Measurements from ENCODE around the gene FAM81B. TPM values are rescaled to one million over a fixed set of nuclear protein-coding genes. Genes with fewer than 3 reads are reported as not detected.

FAM81B gene
- total and polyA plus RNA-seq, 7 donors = not detected

- no peaks in the 10 kb centered on the region for H3K36me3 ChIP-seq
- H3K4me3 ChIP-seq = no peak overlapping the region
- H3K9me3 ChIP-seq = no peaks in the 10 kb centered on the region
- no peak for TF ChIP-seq POLR2AphosphoS5 (IDR thresholded peaks at IDR 0.05)
- no peak for TF ChIP-seq POLR2A (IDR thresholded peaks at IDR 0.05)
- TF ChIP-seq CTCF (IDR thresholded peaks at IDR 0.05) = no peak
- TF ChIP-seq EP300 (IDR thresholded peaks at IDR 0.05) = no peak
- H3K27me3 ChIP-seq = no peaks in the 10 kb centered on the region
- intact Hi-C loops (cut with DNase I) = no loop called here
- no peaks in the 10 kb centered on the region for H3K4me1 ChIP-seq
- H3K27ac ChIP-seq = no peak overlapping the region
- WGBS, 2 donors = 88 to 90% methylated on average over 2 of the region's 2 CpGs
- DNase-seq = no peak
Observed at GRCh38 chr5:95411474-95411873, 20.3 kb downstream of the FAM81B start.

- Histone ChIP-seq H3K36me3 (no peaks in the 10 kb centered on the region), H3K4me1 (no peaks in the 10 kb centered on the region), H3K27ac (no peak overlapping the region), H3K4me3 (no peak overlapping the region), H3K9me3 (no peaks in the 10 kb centered on the region), H3K27me3 (no peaks in the 10 kb centered on the region)
- intact Hi-C loops (cut with DNase I) = no loop called here
- no peak for DNase-seq
- 59 to 75% methylated on average over 4 of the region's 4 CpGs for WGBS, 2 donors
- no peak for TF ChIP-seq CTCF (IDR thresholded peaks at IDR 0.05)
- no peak for TF ChIP-seq EP300 (IDR thresholded peaks at IDR 0.05)
- no peak for TF ChIP-seq POLR2AphosphoS5 (IDR thresholded peaks at IDR 0.05)
- TF ChIP-seq POLR2A (IDR thresholded peaks at IDR 0.05) = no peak
Observed at GRCh38 chr5:95414451-95414850, 23.3 kb downstream of the FAM81B start.

GRCh38 chr5:95417971-95418370 is 26.8 kb downstream of the FAM81B start:
- intact Hi-C loops (cut with DNase I) = no loop called here
- 84 to 85% methylated on average over 3 of the region's 3 CpGs for WGBS, 2 donors
- no peak overlapping the region for H3K4me3 ChIP-seq
- no peak for DNase-seq
- TF ChIP-seq EP300 (IDR thresholded peaks at IDR 0.05) (no peak), POLR2AphosphoS5 (IDR thresholded peaks at IDR 0.05) (no peak), POLR2A (IDR thresholded peaks at IDR 0.05) (no peak), CTCF (IDR thresholded peaks at IDR 0.05) (no peak)
- no peaks in the 10 kb centered on the region for H3K36me3 ChIP-seq
- no peaks in the 10 kb centered on the region for H3K9me3 ChIP-seq
- no peaks in the 10 kb centered on the region for H3K27me3 ChIP-seq
- H3K4me1 ChIP-seq = no peaks in the 10 kb centered on the region
- no peak overlapping the region for H3K27ac ChIP-seq

- Histone ChIP-seq H3K27me3 (no peaks in the 10 kb centered on the region), H3K4me3 (no peak overlapping the region), H3K4me1 (no peaks in the 10 kb centered on the region), H3K36me3 (no peaks in the 10 kb centered on the region), H3K27ac (no peak overlapping the region), H3K9me3 (no peaks in the 10 kb centered on the region)
- WGBS, 2 donors = 87 to 90% methylated on average over 3 of the region's 3 CpGs
- TF ChIP-seq EP300 (IDR thresholded peaks at IDR 0.05) (no peak), POLR2A (IDR thresholded peaks at IDR 0.05) (no peak), CTCF (IDR thresholded peaks at IDR 0.05) (no peak), POLR2AphosphoS5 (IDR thresholded peaks at IDR 0.05) (no peak)
- intact Hi-C loops (cut with DNase I) = no loop called here
- DNase-seq = no peak
Observed at GRCh38 chr5:95422838-95423237, 31.7 kb downstream of the FAM81B start.

- no peaks in the 10 kb centered on the region for H3K27me3 ChIP-seq
- H3K4me1 ChIP-seq = no peaks in the 10 kb centered on the region
- H3K9me3 ChIP-seq = no peaks in the 10 kb centered on the region
- no peaks in the 10 kb centered on the region for H3K36me3 ChIP-seq
- DNase-seq = no peak
- 87 to 91% methylated on average over 4 of the region's 4 CpGs for WGBS, 2 donors
- intact Hi-C loops (cut with DNase I) = no loop called here
- H3K27ac ChIP-seq = no peak overlapping the region
- no peak overlapping the region for H3K4me3 ChIP-seq
- TF ChIP-seq EP300 (IDR thresholded peaks at IDR 0.05) (no peak), CTCF (IDR thresholded peaks at IDR 0.05) (no peak), POLR2AphosphoS5 (IDR thresholded peaks at IDR 0.05) (no peak), POLR2A (IDR thresholded peaks at IDR 0.05) (no peak)
Observed at GRCh38 chr5:95424016-95424415, 32.9 kb downstream of the FAM81B start.

Data from sigmoid colon (tissue), 7 donors.